Fibroblast of villous mesenchyme (primary cell): ENCODE measurements around the gene PCDH15. TPM values are rescaled to one million over a fixed set of nuclear protein-coding genes. Genes with fewer than 3 reads are reported as not detected.

Experiments used
- DNase-seq: peaks from one replicate; pipeline ENCODE4 v3.0.0-alpha.2; 2010; ENCODE audit warnings: low read depth
- H3K4me3 ChIP-seq: 2 replicates; pipeline ENCODE4 v1.5.1; 2011; ENCODE audit warnings: low read depth, mild to moderate bottlenecking, low read length
- CTCF ChIP-seq: IDR thresholded peaks from 2 replicates; pipeline ENCODE4 v1.5.1; 2012; ENCODE audit warnings: low read depth, mild to moderate bottlenecking, low read length; ENCODE audit not compliant: insufficient read depth
- total RNA-seq: library from RNA; depleted of rRNA; stranded (reverse); fragments of >200 nt; gene quantifications from 2 replicates; pipeline ENCODE4 v1.2.3, GENCODE V29; 2012

Gene PCDH15
- total RNA-seq, 1 donor: not detected

GRCh38 chr10:54607983-54608382 lies 193.0 kb downstream of the PCDH15 start:
- no peak for DNase-seq
- no peak overlapping the region for H3K4me3 ChIP-seq
- TF ChIP-seq CTCF: no peak

GRCh38 chr10:54594289-54594688 lies 206.7 kb downstream of the PCDH15 start:
- TF ChIP-seq CTCF: no peak
- no peak overlapping the region for H3K4me3 ChIP-seq
- DNase-seq: no peak

GRCh38 chr10:54587971-54588370 lies 213.1 kb downstream of the PCDH15 start:
- DNase-seq: no peak
- TF ChIP-seq CTCF: no peak
- H3K4me3 ChIP-seq: no peak overlapping the region

- TF ChIP-seq CTCF: no peak
- DNase-seq: no peak
- H3K4me3 ChIP-seq: no peak overlapping the region
These were observed 215.5 kb downstream of the PCDH15 start for GRCh38 chr10:54585572-54585971.

GRCh38 chr10:54577682-54578081 lies 223.3 kb downstream of the PCDH15 start:
- DNase-seq: no peak
- TF ChIP-seq CTCF: no peak

GRCh38 chr10:54576541-54576940 lies 224.5 kb downstream of the PCDH15 start:
- no peak for DNase-seq
- no peak for TF ChIP-seq CTCF

More at GRCh38 chr10:54577682-54578081, 223.3 kb downstream of the PCDH15 start:
- H3K4me3 ChIP-seq: no peak overlapping the region

GRCh38 chr10:54559498-54559897 lies 241.5 kb downstream of the PCDH15 start:
- TF ChIP-seq CTCF: no peak
- DNase-seq: no peak
- no peak overlapping the region for H3K4me3 ChIP-seq

More at GRCh38 chr10:54576541-54576940, 224.5 kb downstream of the PCDH15 start:
- no peak overlapping the region for H3K4me3 ChIP-seq
